Stomach smooth muscle (tissue), 2 donors: Measurements from ENCODE around the gene HERC5.
"Not testable (repeated sequence)": the region's sequence is repeated elsewhere in the genome, so short reads cannot be mapped to it uniquely, and the experiment has no call there.

ENCODE experiments used
- H3K27ac ChIP-seq: one replicate; pipeline ENCODE4 v1.7.0; 2013; ENCODE audit warnings: mild to moderate bottlenecking, low read length, inconsistent platforms
- H3K27me3 ChIP-seq, 2 donors: one replicate each; pipeline ENCODE4 v1.7.0; 2013; ENCODE audit warnings: low read length in 2 of 2; ENCODE audit not compliant: insufficient read depth in 2 of 2, control insufficient read depth in 1 of 2
- H3K36me3 ChIP-seq, 2 donors: one replicate each; pipeline ENCODE4 v1.7.0; 2013; ENCODE audit warnings: low read length in 2 of 2; ENCODE audit not compliant: control insufficient read depth in 2 of 2, insufficient read depth in 2 of 2
- H3K4me1 ChIP-seq: one replicate; pipeline ENCODE4 v1.7.0; 2013; ENCODE audit warnings: low read length; ENCODE audit not compliant: control insufficient read depth, insufficient read depth
- H3K4me3 ChIP-seq, 2 donors: one replicate each; pipeline ENCODE4 v1.7.0; 2013; ENCODE audit warnings: low read length in 2 of 2
- H3K9ac ChIP-seq, 2 donors: one replicate each; pipeline ENCODE4 v1.7.0; 2013; ENCODE audit warnings: low read length in 2 of 2, mild to moderate bottlenecking in 1 of 2
- H3K9me3 ChIP-seq, 2 donors: one replicate each; pipeline ENCODE4 v1.7.0; 2013; ENCODE audit warnings: low read length in 2 of 2; ENCODE audit not compliant: control insufficient read depth in 2 of 2
- donor health status: healthy.
- donor health status: Pancreatic carcinoma.

HERC5 gene

DNA sequence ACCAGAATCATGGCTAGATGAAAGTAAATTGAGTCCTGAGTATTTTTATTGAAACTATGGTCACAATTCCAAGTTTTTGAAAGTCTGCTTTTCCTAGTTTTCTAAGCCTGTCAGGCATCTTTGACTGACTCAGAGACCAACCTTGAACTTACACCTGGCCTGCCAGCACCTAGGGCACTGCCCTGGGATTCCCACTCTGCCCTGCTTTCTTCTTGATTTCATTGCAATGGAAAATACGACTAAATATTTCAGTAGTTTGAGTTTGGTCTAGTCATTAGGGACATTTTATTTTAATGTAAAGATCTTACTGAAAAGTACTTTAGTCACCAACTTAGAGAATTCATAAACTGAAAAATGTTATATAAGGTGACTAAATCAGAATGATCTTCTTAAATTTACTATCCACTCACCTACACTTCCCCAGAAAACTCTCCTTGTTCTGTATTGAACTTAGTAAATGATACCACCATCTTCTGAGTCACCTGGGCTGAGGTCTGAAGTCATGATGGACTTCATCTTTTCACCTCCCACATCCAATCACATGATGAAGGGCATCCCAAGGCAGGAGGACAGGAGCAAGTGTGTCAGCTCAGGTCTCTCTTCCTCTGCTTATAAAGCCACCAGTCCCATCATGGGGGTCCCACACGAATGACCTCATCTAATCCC, 78.3 kb downstream of the HERC5 start:
- no peak overlapping the region for H3K9ac ChIP-seq
- no peaks in the 10 kb centered on the region for H3K27me3 ChIP-seq
- H3K36me3 ChIP-seq, result no peaks in the 10 kb centered on the region
- no peaks in the 10 kb centered on the region for H3K9me3 ChIP-seq
- H3K27ac ChIP-seq, result no peak overlapping the region
- no peak overlapping the region for H3K4me3 ChIP-seq
- peaks cover 2% of the 10 kb centered on the region for H3K4me1 ChIP-seq

DNA sequence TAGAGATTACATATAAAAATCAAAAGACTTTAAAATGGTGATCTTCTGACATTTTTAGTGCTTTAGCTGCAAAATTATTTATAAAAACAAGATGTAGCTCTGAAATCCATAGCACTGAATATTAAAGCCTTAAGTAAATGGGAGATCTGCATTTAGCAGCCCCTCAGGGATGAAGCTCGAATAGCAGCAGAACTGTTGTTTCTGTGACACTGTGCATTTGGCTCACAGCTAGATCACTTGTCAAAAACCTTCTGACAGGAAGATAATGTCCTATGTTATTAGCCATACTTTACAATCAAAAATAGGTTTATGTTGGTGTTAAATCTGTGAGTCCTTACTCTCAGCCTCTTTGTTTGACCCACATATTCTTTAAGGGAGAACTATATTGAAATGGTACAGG, 80.8 kb downstream of the HERC5 start:
- Histone ChIP-seq H3K9ac (no peak overlapping the region), H3K36me3 (no peaks in the 10 kb centered on the region), H3K27me3 (no peaks in the 10 kb centered on the region), H3K4me1 (peaks cover 2% of the 10 kb centered on the region), H3K9me3 (no peaks in the 10 kb centered on the region), H3K27ac (no peak overlapping the region), H3K4me3 (no peak overlapping the region)

- H3K36me3 ChIP-seq, H3K9me3 ChIP-seq, H3K4me3 ChIP-seq, H3K27me3 ChIP-seq, H3K9ac ChIP-seq, H3K27ac ChIP-seq, H3K4me1 ChIP-seq: not testable (repeated sequence)
These were observed 82.6 kb downstream of the HERC5 start for GRCh38 chr4:88539322-88540068.

DNA sequence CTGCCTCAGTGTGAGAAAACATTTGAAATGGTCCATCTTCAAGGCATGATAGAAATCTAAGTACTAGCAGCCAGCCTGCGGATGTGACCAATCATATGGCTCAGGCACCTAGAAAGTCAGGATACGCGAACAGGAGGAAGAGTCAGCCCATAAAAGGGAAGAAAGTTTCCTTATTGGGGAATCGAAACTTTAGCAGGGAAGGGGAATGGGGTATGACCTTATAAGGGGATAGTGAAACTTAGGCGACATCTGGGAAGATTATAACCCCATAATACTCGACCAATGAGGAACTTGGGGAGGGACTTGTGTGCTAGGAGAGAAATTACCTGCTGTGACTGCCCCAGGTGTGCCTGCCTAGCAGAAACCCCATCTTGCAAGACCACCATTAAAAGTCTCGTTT, 92.9 kb downstream of the HERC5 start:
- H3K27me3 ChIP-seq, result no peaks in the 10 kb centered on the region
- no peak overlapping the region for H3K4me3 ChIP-seq
- H3K4me1 ChIP-seq, result no peaks in the 10 kb centered on the region
- H3K27ac ChIP-seq, result no peak overlapping the region
- H3K9ac ChIP-seq, result no peak overlapping the region
- H3K36me3 ChIP-seq, result no peaks in the 10 kb centered on the region
- no peaks in the 10 kb centered on the region for H3K9me3 ChIP-seq
